ENCODE data around the gene SPATA18. TPM values are rescaled to one million over a fixed set of nuclear protein-coding genes. Genes with fewer than 3 reads are reported as not detected.

Gene SPATA18
- total RNA-seq, 4 donors from 2014 or later = 1.9 to 4.2 (median 2.3) TPM

GRCh38 chr4:52103319-52103718 lies 52.2 kb downstream of the SPATA18 start:
- no peak for TF ChIP-seq CTCF (IDR thresholded peaks at IDR 0.05)
- ATAC-seq (ENCODE audit: low FRiP score) (no peak), DNase-seq (ENCODE audit: low spot score) (no peak)

GRCh38 chr4:52105276-52105675 lies 54.2 kb downstream of the SPATA18 start:
- ATAC-seq (ENCODE audit: low FRiP score) (no peak), DNase-seq (ENCODE audit: low spot score) (no peak)
- no peak for TF ChIP-seq CTCF (IDR thresholded peaks at IDR 0.05)

GRCh38 chr4:52106191-52106590 lies 55.1 kb downstream of the SPATA18 start:
- no peak for TF ChIP-seq CTCF (IDR thresholded peaks at IDR 0.05)
- DNase-seq (ENCODE audit: low spot score) = no peak
- no peak for ATAC-seq (ENCODE audit: low FRiP score)

- ATAC-seq (ENCODE audit: low FRiP score) (no peak), DNase-seq (ENCODE audit: low spot score) (no peak)
- TF ChIP-seq CTCF (IDR thresholded peaks at IDR 0.05) = no peak
Observed at GRCh38 chr4:52106660-52107059, 55.6 kb downstream of the SPATA18 start.

GRCh38 chr4:52107336-52107735 lies 56.2 kb downstream of the SPATA18 start:
- ATAC-seq (ENCODE audit: low FRiP score) = no peak
- no peak for TF ChIP-seq CTCF (IDR thresholded peaks at IDR 0.05)

GRCh38 chr4:52107745-52108144 lies 56.6 kb downstream of the SPATA18 start:
- ATAC-seq (ENCODE audit: low FRiP score) = no peak
- no peak for TF ChIP-seq CTCF (IDR thresholded peaks at IDR 0.05)
- no peak for DNase-seq (ENCODE audit: low spot score)

More at GRCh38 chr4:52107336-52107735, 56.2 kb downstream of the SPATA18 start:
- DNase-seq (ENCODE audit: low spot score) = no peak

GRCh38 chr4:52110171-52110570 lies 59.1 kb downstream of the SPATA18 start:
- DNase-seq (ENCODE audit: low spot score) (no peak), ATAC-seq (ENCODE audit: low FRiP score) (no peak)
- no peak for TF ChIP-seq CTCF (IDR thresholded peaks at IDR 0.05)
